ENCODE results near the gene ARHGEF10L.

ARHGEF10L gene

DNA sequence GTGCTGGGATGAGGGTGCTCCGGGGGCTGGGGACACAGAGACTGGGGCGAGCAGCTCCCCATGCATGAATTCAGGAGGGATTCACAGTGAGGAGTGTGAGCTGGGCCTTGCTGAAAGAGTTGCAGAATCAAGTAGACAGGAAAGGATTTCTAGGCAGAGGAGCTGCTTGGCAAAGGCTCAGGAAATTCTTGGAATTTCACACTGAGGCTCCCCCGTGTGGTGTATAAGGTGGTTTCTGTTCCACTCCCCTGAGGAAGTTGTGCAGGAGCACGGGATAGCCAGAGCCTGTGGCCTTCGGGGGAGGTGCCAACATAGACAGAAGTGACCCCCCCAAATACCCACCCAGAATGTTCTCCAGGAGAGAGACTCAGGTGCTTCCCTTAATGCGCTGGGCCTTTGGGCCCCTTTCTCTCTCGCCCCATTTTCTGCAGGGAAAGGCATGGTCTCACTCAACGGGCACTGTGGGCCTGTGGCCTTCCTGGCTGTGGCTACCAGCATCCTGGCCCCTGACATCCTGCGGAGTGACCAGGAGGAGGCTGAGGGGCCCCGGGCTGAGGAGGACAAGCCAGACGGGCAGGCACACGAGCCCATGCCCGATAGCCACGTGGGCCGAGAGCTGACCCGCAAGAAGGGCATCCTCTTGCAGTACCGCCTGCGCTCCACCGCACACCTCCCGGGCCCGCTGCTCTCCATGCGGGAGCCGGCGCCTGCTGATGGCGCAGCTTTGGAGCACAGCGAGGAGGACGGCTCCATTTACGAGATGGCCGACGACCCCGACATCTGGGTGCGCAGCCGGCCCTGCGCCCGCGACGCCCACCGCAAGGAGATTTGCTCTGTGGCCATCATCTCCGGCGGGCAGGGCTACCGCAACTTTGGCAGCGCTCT is 157.2 kb downstream of the ARHGEF10L start:
- no peak for DNase-seq
- no peaks in the 10 kb centered on the region for H3K36me3 ChIP-seq
- TF ChIP-seq, protein P1, sequence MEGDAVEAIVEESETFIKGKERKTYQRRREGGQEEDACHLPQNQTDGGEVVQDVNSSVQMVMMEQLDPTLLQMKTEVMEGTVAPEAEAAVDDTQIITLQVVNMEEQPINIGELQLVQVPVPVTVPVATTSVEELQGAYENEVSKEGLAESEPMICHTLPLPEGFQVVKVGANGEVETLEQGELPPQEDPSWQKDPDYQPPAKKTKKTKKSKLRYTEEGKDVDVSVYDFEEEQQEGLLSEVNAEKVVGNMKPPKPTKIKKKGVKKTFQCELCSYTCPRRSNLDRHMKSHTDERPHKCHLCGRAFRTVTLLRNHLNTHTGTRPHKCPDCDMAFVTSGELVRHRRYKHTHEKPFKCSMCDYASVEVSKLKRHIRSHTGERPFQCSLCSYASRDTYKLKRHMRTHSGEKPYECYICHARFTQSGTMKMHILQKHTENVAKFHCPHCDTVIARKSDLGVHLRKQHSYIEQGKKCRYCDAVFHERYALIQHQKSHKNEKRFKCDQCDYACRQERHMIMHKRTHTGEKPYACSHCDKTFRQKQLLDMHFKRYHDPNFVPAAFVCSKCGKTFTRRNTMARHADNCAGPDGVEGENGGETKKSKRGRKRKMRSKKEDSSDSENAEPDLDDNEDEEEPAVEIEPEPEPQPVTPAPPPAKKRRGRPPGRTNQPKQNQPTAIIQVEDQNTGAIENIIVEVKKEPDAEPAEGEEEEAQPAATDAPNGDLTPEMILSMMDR (IDR thresholded peaks at IDR 0.05; ENCODE audit: low read depth, low read length), result peak; percentile 54
- no peak overlapping the region for H3K4me3 ChIP-seq (ENCODE audit: low read depth, low read length)
- H3K4me1 ChIP-seq, result peaks cover 3% of the 10 kb centered on the region; the same call in 1 of the 2 replicates
- no peaks in the 10 kb centered on the region for H3K27me3 ChIP-seq
- no peaks in the 10 kb centered on the region for H3K9me3 ChIP-seq

GRCh38 chr1:17697458-17697857 is 158.0 kb downstream of the ARHGEF10L start:
- Histone ChIP-seq H3K36me3 (no peaks in the 10 kb centered on the region), H3K27me3 (no peaks in the 10 kb centered on the region), H3K9me3 (no peaks in the 10 kb centered on the region), H3K4me3 (ENCODE audit: low read depth, low read length) (no peak overlapping the region), H3K4me1 (peaks cover 3% of the 10 kb centered on the region; the same call in 1 of the 2 replicates)
- no peak for DNase-seq
- TF ChIP-seq, protein P1 (IDR thresholded peaks at IDR 0.05; ENCODE audit: low read depth, low read length), result no peak

- Histone ChIP-seq H3K27me3 (no peaks in the 10 kb centered on the region), H3K9me3 (no peaks in the 10 kb centered on the region), H3K36me3 (no peaks in the 10 kb centered on the region), H3K4me3 (ENCODE audit: low read depth, low read length) (no peak overlapping the region), H3K4me1 (peaks cover 3% of the 10 kb centered on the region; the same call in 1 of the 2 replicates)
- TF ChIP-seq, protein P1 (IDR thresholded peaks at IDR 0.05; ENCODE audit: low read depth, low read length), result no peak
- no peak for DNase-seq
Observed at GRCh38 chr1:17699581-17699980, 160.1 kb downstream of the ARHGEF10L start.

- DNase-seq, result no peak
- TF ChIP-seq, protein P1 (IDR thresholded peaks at IDR 0.05; ENCODE audit: low read depth, low read length), result no peak
- Histone ChIP-seq H3K27me3 (no peaks in the 10 kb centered on the region), H3K36me3 (no peaks in the 10 kb centered on the region), H3K4me1 (peaks cover 3% of the 10 kb centered on the region; the same call in 1 of the 2 replicates), H3K4me3 (ENCODE audit: low read depth, low read length) (no peak overlapping the region), H3K9me3 (no peaks in the 10 kb centered on the region)
Observed at GRCh38 chr1:17700945-17701810, 161.7 kb downstream of the ARHGEF10L start.

GRCh38 chr1:17704176-17704575 is 164.7 kb downstream of the ARHGEF10L start:
- TF ChIP-seq, protein P1 (IDR thresholded peaks at IDR 0.05; ENCODE audit: low read depth, low read length), result no peak
- Histone ChIP-seq H3K4me1 (peaks cover 3% of the 10 kb centered on the region; the same call in 1 of the 2 replicates), H3K36me3 (no peaks in the 10 kb centered on the region), H3K4me3 (ENCODE audit: low read depth, low read length) (no peak overlapping the region), H3K9me3 (no peaks in the 10 kb centered on the region), H3K27me3 (no peaks in the 10 kb centered on the region)
- no peak for DNase-seq

Data from BE2C (cell line).